Psoas muscle (tissue), 8 donors: Measurements from ENCODE around the gene EVI5L. TPM values are rescaled to one million over a fixed set of nuclear protein-coding genes. Genes with fewer than 3 reads are reported as not detected.

Experiments used
- ATAC-seq, 4 donors: fragments of 200-7000 bp; cut with Tn5 transposase; one replicate each; pipeline ENCODE4 v1.9.1; 2020; ENCODE audit warnings: moderate library complexity in 3 of 4, mild to moderate bottlenecking in 2 of 4
- DNase-seq, 2 donors: peaks; one replicate each; pipeline ENCODE4 v3.0.0-alpha.2; 2020
- H3K27ac ChIP-seq: fragments of 200-600 bp; one replicate; pipeline ENCODE4 v1.8.0; 2022
- H3K27me3 ChIP-seq, 3 donors: fragments of 200-600 bp in 1 of 3; one replicate each; pipeline versions ENCODE4 v1.6.1 to v1.8.0; 2013 to 2022; ENCODE audit warnings: low read length in 2 of 3, mild to moderate bottlenecking in 2 of 3, moderate library complexity in 1 of 3; ENCODE audit not compliant: insufficient read depth in 3 of 3
- H3K36me3 ChIP-seq, 2 donors: fragments of 200-600 bp in 1 of 2; one replicate each; pipeline versions ENCODE4 v1.6.1 to v1.8.0; 2013 to 2022; ENCODE audit warnings: low read depth in 1 of 2, mild to moderate bottlenecking in 1 of 2, moderate library complexity in 1 of 2; ENCODE audit not compliant: insufficient read depth in 1 of 2
- H3K4me1 ChIP-seq: fragments of 200-600 bp; one replicate; pipeline ENCODE4 v1.8.0; 2022
- H3K4me3 ChIP-seq: fragments of 200-600 bp; one replicate; pipeline ENCODE4 v1.8.0; 2022; ENCODE audit warnings: mild to moderate bottlenecking
- H3K9me3 ChIP-seq: fragments of 200-600 bp; one replicate; pipeline ENCODE4 v1.8.0; 2022
- CTCF ChIP-seq: fragments of 200-600 bp; IDR thresholded peaks from one replicate; pipeline ENCODE4 v1.8.0; 2022; ENCODE audit warnings: antibody characterized with exemption
- WGBS, 3 donors: extraction: QIAGEN DNeasy Blood & Tissue Kit; methylation state at CpG; one replicate each; pipeline versions ENCODE4 v1.1.6 to v1.1.7; 2013; 5-methylcytosine and 5-hydroxymethylcytosine counted together
- intact Hi-C, 2 donors: fragments of 100-400 bp; cut with DNase I; formaldehyde crosslinking; loops; one replicate each; pipeline versions ENCODE4 v1.11.0 to v1.14.2; 2022
- polyA plus RNA-seq, 3 donors: library from polyadenylated mRNA; stranded (reverse); fragments of 200-250 nt; gene quantifications; one replicate each; pipeline ENCODE4 v1.2.3, GENCODE V29; 2013
- total RNA-seq, 4 donors: library from RNA; stranded (reverse); fragmentation: NEBNext Ultra II Directional in 2 of 4; extraction: Animal tissue kit (Norgen Biotek cat#: 25700) in 2 of 4; gene quantifications; one replicate each; pipeline versions ENCODE4 v1.2.1 to v1.2.4, GENCODE V29; 2021 to 2023
- donor health status: healthy with polysubstance abuse.
- donor health status: DM: no; HTN: no; CAD: no; lungs with moderate emphysema.
- donor health status: Bipolar disorder and iron deficiency.
- donor health status: healthy.
- donor health status: DM: yes; HTN: yes; CAD: no.
- donor health status: DM: no; HTN: no; CAD: no.
- donor health status: DM: no; HTN: no; CAD: no.
- donor health status: DM: yes; HTN: yes; CAD: no.

The EVI5L gene
- total and polyA plus RNA-seq, 7 donors, result 5.8 to 25.9 (median 13.9) TPM

- H3K4me1 ChIP-seq, result peaks cover 19% of the 10 kb centered on the region
- ATAC-seq, result no peak
- intact Hi-C loops, result no loop called here
- H3K27ac ChIP-seq, result no peak overlapping the region
- no peak for DNase-seq
- no peaks in the 10 kb centered on the region for H3K9me3 ChIP-seq
- no peaks in the 10 kb centered on the region for H3K27me3 ChIP-seq
- no peak for TF ChIP-seq CTCF
- no peak overlapping the region for H3K4me3 ChIP-seq
- 82 to 85% (median 83%) methylated on average over 11 of the region's 11 CpGs for WGBS, 3 donors
- H3K36me3 ChIP-seq, result peaks cover 4 to 48% of the 10 kb centered on the region in 2 donors
These were observed 77.5 kb downstream of the EVI5L start for GRCh38 chr19:7907544-7907943.

GRCh38 chr19:7908078-7908699, 78.2 kb downstream of the EVI5L start:
- 75 to 80% (median 80%) methylated on average over 13 to 14 of the region's 14 CpGs for WGBS, 3 donors
- intact Hi-C loops, result no loop called here
- ATAC-seq, result no peak
- DNase-seq, result no peak
- H3K4me1 ChIP-seq, result peaks cover 14% of the 10 kb centered on the region
- H3K36me3 ChIP-seq, result peaks cover 4 to 51% of the 10 kb centered on the region in 2 donors
- TF ChIP-seq CTCF, result no peak
- H3K9me3 ChIP-seq, result no peaks in the 10 kb centered on the region
- no peaks in the 10 kb centered on the region for H3K27me3 ChIP-seq
- no peak overlapping the region for H3K27ac ChIP-seq
- no peak overlapping the region for H3K4me3 ChIP-seq

DNA sequence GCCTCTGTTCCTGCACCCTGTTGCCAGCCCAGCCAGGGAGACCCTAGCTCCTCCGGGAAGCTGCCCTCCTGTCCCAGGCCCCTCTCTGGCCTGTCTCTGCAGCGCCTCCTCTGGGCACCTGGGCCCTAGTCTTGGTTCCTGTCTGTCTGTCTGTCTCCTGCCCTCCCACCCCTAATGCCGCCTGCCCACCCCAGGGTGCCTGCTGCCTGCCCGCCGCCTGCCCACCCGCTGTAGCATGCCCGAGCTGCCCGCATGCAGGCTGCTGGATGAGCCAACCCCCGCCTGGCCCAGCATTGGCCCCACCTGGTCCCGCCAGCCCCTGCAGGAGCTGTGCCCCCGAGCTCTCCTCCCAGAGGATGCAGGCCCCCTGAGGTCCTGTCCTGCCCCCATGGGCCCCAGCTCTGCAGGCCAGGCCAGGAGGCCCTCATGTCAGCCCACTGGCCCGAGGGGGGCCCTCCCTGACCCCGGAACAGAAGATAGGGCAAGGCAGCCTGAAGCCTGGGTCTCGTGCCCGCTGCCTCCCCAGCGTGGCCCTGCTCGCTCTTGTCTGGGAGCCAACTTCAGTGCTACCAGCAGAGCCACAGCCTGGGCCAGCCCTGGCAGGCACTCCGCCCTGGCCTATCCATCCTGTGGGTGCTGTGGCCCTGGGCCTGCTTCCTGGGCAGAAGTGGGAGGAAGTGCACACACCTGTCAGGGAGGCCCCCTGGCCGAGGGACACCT, 78.9 kb downstream of the EVI5L start:
- Histone ChIP-seq H3K27ac (no peak overlapping the region), H3K4me3 (no peak overlapping the region), H3K9me3 (no peaks in the 10 kb centered on the region), H3K4me1 (peaks cover 14% of the 10 kb centered on the region), H3K27me3 (no peaks in the 10 kb centered on the region), H3K36me3 (peaks cover 4 to 51% of the 10 kb centered on the region in 2 donors)
- intact Hi-C loops, result no loop called here
- no peak for DNase-seq
- 83 to 90% (median 84%) methylated on average over 16 to 19 of the region's 19 CpGs for WGBS, 3 donors
- ATAC-seq, result no peak
- no peak for TF ChIP-seq CTCF

- intact Hi-C loops, result no loop called here
- no peak overlapping the region for H3K27ac ChIP-seq
- 90 to 95% (median 94%) methylated on average over 19 to 21 of the region's 21 CpGs for WGBS, 3 donors
- ATAC-seq (no peak), DNase-seq (peak in 1 of 2 donors; percentile 54)
- H3K36me3 ChIP-seq, result peaks cover 4 to 51% of the 10 kb centered on the region in 2 donors
- no peak for TF ChIP-seq CTCF
- no peaks in the 10 kb centered on the region for H3K9me3 ChIP-seq
- peaks cover 12% of the 10 kb centered on the region for H3K4me1 ChIP-seq
- H3K4me3 ChIP-seq, result no peak overlapping the region
- peaks cover 0 to under 1% (median 0%) of the 10 kb centered on the region in 3 donors for H3K27me3 ChIP-seq
These were observed 79.6 kb downstream of the EVI5L start for GRCh38 chr19:7909471-7910067.
